Dermis microvascular lymphatic vessel endothelial cell (primary cell): Measurements from ENCODE around the gene BRIP1. TPM values are rescaled to one million over a fixed set of nuclear protein-coding genes. Genes with fewer than 3 reads are reported as not detected.
"Not testable (repeated sequence)": the region's sequence is repeated elsewhere in the genome, so short reads cannot be mapped to it uniquely, and the experiment has no call there.

Experiments
- DNase-seq, 2 donors: peaks; one replicate each; pipeline versions ENCODE4 v3.0.0 to v3.0.0-alpha.2; 2010; ENCODE audit warnings: low read depth in 2 of 2
- total RNA-seq: library from RNA; depleted of rRNA; stranded (reverse); fragments of >200 nt; gene quantifications from 2 replicates; pipeline ENCODE4 v1.2.1, GENCODE V29; 2014

The BRIP1 gene
- total RNA-seq, 1 donor from 2014 or later = 6.4 TPM

GRCh38 chr17:61701334-61701733 is 162.0 kb downstream of the BRIP1 start:
- DNase-seq = no peak

GRCh38 chr17:61700252-61700651 is 163.1 kb downstream of the BRIP1 start:
- DNase-seq = peak in 1 of 2 donors; percentile 7

DNA sequence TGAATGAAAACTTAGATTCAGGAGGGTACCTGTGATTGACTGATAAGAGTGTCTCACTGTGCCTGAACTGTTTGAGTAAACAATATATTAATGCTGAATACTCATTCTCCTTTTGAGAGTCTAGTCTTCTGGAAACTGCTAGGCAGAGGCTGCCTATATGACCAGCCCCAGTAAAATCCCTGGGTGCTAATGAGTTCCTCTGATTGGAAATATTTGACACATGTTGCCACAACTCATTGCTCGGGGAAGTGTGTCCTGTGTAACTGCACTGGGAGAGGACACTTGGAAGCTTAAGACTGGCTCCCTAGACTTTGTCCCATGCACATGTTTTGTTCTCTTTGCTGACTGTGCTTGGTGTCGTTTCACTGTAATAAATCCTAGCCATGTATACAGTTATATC is 163.6 kb downstream of the BRIP1 start:
- DNase-seq = no peak

DNA sequence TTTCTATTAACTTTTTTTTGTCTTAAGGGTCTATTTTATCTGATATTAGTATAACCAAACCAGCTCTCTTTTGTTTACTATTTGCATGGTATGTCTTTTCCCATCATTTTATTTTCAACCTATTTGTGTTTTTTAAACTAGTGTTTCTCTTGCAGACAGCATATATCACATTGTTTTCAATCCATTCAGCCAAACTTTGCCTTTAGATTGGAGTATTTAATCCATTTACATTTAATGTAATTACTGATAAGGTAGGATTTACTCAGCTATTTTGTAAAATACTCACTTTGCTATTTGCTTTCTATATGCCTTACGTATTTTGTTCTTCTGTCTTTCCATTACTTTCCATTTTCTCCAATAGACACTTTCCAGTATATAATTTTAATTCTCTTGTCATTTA is 164.3 kb downstream of the BRIP1 start:
- no peak for DNase-seq

DNA sequence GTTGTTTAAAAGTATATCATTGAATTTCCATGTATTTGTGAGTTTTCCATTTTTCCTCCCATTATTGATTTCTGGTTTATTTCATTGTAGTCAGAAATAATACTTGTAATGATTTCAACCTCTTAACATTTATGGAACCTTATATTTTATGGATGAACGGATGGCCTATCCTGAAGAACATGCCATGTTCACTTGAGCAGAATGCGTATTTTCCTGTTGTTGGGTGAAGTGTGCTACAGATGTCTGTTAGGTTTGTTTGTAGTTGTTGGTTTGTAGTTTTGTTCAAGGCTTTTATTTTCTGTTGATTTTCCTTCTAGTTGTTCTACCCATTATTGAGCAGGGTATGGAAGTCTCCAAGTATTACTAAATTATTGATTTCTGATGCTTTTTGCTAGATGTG is 165.1 kb downstream of the BRIP1 start:
- DNase-seq = no peak

DNA sequence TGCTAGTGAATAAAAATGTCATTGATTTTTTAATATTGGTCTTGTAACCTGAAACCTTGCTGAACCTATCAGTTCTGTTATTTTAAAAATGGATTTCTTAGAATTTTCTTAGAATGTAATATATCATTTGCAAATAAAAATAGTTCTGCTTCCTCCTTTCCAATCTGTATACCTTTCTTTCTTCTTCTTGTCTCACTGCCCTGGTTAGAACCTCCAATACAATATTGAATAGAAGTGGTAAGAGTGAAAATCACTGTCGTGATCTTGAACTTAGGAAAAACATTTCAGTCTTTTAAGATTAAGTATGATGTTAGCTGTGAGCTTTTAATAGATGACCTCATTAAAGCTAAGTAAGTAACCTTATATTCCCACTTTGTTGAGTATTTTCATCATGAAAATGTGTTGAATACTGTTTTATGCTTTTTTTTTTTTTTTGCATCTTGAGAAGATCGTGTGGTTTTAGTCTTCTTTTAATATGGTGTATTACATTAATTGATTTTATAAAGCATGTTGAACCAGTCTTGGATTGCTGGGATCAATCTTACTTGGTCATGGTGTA is 167.5 kb downstream of the BRIP1 start:
- no peak for DNase-seq

GRCh38 chr17:61694095-61694494 is 169.2 kb downstream of the BRIP1 start:
- no peak for DNase-seq

DNA sequence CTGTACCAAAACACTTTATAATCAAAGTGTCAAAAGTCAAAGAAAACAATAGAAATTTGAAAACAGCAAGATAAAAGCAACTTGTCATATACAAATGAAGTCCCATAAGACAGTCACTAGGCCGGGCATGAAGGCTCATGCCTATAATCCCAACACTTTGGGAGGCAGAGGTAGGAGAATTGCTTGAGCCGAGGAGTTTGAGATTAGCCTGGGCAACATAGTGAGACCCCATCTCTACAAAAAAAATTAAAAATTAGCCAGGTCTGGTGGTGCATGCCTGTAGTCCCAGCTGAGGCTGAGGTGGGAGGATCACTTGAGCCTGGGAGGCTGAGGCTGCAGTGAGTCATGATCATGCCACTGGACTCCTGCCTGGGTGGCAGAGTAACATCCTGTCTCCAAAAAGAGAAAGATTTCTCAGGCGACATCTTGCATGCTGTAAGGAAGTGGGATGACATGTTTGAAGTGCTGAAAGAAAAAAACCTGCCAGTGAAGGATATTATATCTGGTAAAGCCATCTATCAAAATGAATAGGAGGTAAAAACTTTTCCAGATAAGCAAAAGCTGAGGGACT is 173.6 kb downstream of the BRIP1 start:
- no peak for DNase-seq

DNA sequence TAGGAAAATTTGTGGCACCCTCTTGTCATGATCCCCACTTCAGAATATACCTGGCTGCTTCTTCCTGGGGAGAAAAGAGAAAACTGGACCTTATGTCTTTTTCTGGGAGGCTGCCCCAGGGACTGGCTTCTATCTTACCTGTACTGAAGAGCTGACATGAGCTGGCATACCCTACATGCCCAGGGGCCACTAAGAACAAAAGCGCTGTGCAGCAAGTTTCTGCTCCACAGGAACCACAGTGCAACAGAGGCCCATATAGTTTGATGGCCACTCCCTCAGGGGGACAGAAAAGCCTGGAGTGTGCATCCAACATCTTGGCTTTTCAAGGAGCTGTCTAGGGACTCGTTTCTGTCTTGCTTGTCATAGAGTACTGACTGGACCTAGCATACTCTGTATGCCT is 175.6 kb downstream of the BRIP1 start:
- DNase-seq = no peak

- no peak for DNase-seq
Measured at GRCh38 chr17:61686113-61686512, 177.2 kb downstream of the BRIP1 start.

DNA sequence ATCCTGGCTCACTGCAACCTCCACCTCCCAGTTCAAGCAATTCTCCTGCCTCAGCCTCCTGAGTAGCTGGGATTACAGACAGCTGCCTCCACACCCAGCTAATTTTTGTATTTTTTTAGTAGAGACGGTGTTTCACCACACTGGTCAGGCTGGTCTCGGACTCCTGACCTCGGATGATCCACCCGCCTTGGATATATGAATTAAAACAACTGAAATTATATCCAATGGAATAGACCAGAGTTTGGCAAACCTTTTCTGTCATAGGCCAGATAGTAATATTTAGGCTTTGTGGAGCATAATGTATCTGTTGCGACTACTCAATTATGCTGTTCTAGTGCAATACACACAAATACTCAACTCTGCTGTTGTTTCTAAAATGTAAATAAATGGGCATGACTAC is 178.5 kb downstream of the BRIP1 start:
- no peak for DNase-seq

GRCh38 chr17:61684172-61684571 is 179.2 kb downstream of the BRIP1 start:
- DNase-seq = no peak

GRCh38 chr17:61683466-61683865 is 179.9 kb downstream of the BRIP1 start:
- DNase-seq = no peak

- DNase-seq = no peak
Measured at GRCh38 chr17:61680921-61681320, 182.4 kb downstream of the BRIP1 start.

- DNase-seq = no peak
Measured at GRCh38 chr17:61678339-61678738, 185.0 kb downstream of the BRIP1 start.

- not testable (repeated sequence) for DNase-seq
Measured at GRCh38 chr17:61677150-61677811, 186.0 kb downstream of the BRIP1 start.

- DNase-seq = not testable (repeated sequence)
Measured at GRCh38 chr17:61676522-61676921, 186.8 kb downstream of the BRIP1 start.

GRCh38 chr17:61674609-61675008 is 188.7 kb downstream of the BRIP1 start:
- DNase-seq = not testable (repeated sequence)

DNA sequence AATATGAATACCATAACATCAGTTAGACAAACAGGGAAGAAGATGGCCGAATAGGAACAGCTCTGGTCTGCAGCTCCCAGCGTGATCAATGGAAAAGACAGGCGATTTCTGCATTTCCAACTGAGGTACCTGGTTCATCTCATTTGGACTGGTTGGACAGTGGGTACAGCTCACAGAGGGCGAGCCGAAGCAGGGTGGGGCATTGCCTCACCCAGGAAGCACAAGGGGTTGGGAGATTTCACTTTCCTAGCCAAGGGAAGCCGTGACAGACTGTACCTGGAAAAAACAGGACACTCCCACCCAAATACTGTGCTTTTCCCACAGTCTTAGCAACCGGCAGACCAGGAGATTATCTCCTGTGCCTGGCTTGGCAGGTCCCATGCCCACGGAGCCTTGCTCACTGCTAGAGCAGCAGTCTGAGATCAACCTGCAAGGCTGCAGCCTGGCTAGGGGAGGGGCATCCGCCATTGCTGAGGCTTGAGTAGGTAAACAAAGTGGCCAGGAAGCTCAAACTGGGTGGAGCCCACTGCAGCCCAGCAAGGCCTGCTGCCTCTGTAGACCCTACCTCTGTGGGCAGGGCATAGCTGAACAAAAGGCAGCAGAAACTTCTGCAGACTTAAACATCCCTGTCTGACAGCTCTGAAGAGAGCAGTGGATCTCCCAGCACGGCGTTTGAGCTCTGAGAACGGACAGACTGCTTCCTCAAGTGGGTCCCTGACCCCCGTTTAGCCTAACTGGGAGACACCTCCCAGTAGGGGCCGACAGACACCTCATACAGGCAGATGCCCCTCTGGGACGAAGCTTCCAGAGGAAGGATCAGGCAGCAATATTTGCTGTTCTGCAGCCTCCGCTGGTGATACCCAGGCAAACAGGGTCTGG is 190.1 kb downstream of the BRIP1 start:
- not testable (repeated sequence) for DNase-seq

GRCh38 chr17:61672140-61672539 is 191.2 kb downstream of the BRIP1 start:
- no peak for DNase-seq

- DNase-seq = no peak
Measured at GRCh38 chr17:61670691-61671090, 192.6 kb downstream of the BRIP1 start.

- no peak for DNase-seq
Measured at GRCh38 chr17:61669522-61669921, 193.8 kb downstream of the BRIP1 start.
